ENCODE measurements around the gene ATP1A1. TPM values are rescaled to one million over a fixed set of nuclear protein-coding genes. Genes with fewer than 3 reads are reported as not detected.

The ATP1A1 gene
- total RNA-seq, 2 donors from 2014 or later: 718 to 936 TPM

DNA sequence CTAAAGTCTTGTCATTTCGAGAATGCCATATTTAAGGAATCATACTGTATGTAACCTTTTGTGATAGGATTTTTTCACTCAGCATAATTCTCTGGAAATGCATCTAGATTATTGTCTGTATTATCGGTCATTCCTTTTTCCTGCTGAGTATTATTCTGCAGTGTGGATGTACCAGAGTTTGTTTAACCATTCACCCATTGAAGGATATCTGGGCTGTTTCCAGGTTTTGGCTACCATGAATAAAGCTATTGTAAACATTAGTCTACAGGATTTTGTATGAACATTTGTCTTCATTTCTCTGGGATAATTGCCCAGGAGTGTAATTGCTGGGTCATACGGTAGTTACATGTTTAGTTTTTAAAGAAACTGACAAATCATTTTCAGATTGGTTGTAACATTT lies 61.8 kb downstream of the ATP1A1 start:
- no peaks in the 10 kb centered on the region for H3K27me3 ChIP-seq
- intact Hi-C loops (cut with DNase I): no loop called here
- TF ChIP-seq, protein P1, sequence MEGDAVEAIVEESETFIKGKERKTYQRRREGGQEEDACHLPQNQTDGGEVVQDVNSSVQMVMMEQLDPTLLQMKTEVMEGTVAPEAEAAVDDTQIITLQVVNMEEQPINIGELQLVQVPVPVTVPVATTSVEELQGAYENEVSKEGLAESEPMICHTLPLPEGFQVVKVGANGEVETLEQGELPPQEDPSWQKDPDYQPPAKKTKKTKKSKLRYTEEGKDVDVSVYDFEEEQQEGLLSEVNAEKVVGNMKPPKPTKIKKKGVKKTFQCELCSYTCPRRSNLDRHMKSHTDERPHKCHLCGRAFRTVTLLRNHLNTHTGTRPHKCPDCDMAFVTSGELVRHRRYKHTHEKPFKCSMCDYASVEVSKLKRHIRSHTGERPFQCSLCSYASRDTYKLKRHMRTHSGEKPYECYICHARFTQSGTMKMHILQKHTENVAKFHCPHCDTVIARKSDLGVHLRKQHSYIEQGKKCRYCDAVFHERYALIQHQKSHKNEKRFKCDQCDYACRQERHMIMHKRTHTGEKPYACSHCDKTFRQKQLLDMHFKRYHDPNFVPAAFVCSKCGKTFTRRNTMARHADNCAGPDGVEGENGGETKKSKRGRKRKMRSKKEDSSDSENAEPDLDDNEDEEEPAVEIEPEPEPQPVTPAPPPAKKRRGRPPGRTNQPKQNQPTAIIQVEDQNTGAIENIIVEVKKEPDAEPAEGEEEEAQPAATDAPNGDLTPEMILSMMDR (IDR thresholded peaks at IDR 0.05): no peak
- no peaks in the 10 kb centered on the region for H3K9me3 ChIP-seq
- no peak overlapping the region for H3K27ac ChIP-seq
- H3K4me3 ChIP-seq: no peak overlapping the region
- no peaks in the 10 kb centered on the region for H3K4me1 ChIP-seq
- H3K36me3 ChIP-seq: no peaks in the 10 kb centered on the region
- no peak overlapping the region for H3K9ac ChIP-seq (ENCODE audit: low read depth in 2 of 2, low read length in 2 of 2)
- no peak for DNase-seq

DNA sequence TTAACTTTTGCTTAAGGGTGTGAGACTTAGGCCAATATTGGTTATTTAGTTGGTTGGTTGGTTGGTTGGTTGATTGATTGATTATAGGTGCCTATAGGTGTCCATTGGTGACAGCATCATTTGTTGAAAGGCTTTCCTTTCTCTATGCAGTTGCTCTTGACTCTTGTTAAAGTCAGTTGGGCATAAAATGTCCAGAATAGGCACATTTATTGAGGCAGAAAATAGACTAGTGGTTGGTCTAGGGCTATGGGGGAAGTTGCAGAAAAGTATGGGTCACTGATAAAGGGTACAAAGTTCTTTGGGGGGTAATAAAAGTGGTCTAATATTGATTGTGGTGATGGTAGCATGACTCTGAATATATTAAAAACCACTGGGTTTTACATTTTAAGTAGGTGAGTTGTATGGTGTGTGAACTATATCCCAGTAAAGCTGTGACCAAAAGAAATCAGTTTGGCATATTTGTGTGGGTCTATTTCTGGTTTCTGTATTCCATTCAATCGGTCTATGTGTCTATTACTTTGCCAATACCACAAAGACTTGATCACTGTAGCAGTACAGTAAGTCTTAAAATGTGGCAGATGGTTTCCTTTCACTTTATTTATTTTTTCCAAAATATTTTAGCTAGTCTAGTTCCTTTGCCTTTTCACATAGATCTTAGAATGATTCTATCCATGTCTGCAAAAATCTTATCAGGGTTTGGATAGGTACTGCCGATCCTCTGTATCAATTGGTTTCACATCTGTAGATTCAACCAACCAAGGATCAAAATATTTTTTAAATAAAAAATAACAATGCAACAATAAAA lies 63.0 kb downstream of the ATP1A1 start:
- H3K36me3 ChIP-seq: no peaks in the 10 kb centered on the region

GRCh38 chr1:116436611-116436970 lies 63.5 kb downstream of the ATP1A1 start:
- intact Hi-C loops (cut with DNase I): no loop called here
- no peak for DNase-seq
- no peaks in the 10 kb centered on the region for H3K27me3 ChIP-seq
- H3K36me3 ChIP-seq: no peaks in the 10 kb centered on the region
- TF ChIP-seq, protein P1 (IDR thresholded peaks at IDR 0.05): no peak
- no peak overlapping the region for H3K9ac ChIP-seq (ENCODE audit: low read depth in 2 of 2, low read length in 2 of 2)
- H3K27ac ChIP-seq: no peak overlapping the region
- H3K4me1 ChIP-seq: no peaks in the 10 kb centered on the region
- no peak overlapping the region for H3K4me3 ChIP-seq
- no peaks in the 10 kb centered on the region for H3K9me3 ChIP-seq

More for the DNA sequence above, 63.0 kb downstream of the ATP1A1 start:
- Histone ChIP-seq H3K9me3 (no peaks in the 10 kb centered on the region), H3K27ac (no peak overlapping the region), H3K9ac (ENCODE audit: low read depth in 2 of 2, low read length in 2 of 2) (no peak overlapping the region), H3K4me3 (no peak overlapping the region), H3K4me1 (no peaks in the 10 kb centered on the region), H3K27me3 (no peaks in the 10 kb centered on the region)
- DNase-seq: no peak
- TF ChIP-seq, protein P1 (IDR thresholded peaks at IDR 0.05): no peak
- intact Hi-C loops (cut with DNase I): no loop called here

DNA sequence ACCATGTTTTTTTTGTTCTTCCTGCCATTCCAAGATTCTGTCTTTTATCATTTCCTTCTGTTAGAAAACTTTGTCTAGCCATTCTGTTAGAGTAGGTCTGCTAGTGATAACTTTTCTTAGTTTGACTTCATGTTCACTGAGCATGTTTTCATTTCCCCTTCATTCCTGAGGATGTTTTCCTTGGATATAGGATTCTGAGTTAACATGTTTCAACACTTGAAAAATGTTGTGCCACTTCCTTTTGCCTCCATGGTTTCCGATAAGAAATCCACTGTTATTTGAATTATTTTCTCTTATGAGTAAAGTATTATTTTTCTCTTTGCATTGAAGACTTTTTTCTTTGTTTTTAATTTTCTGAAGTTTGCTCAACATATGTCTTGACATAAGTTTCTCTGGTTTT lies 66.7 kb downstream of the ATP1A1 start:
- H3K4me3 ChIP-seq: no peak overlapping the region
- no peaks in the 10 kb centered on the region for H3K36me3 ChIP-seq
- TF ChIP-seq, protein P1 (IDR thresholded peaks at IDR 0.05): no peak
- intact Hi-C loops (cut with DNase I): no loop called here
- no peaks in the 10 kb centered on the region for H3K9me3 ChIP-seq
- no peak overlapping the region for H3K27ac ChIP-seq
- H3K9ac ChIP-seq (ENCODE audit: low read depth in 2 of 2, low read length in 2 of 2): no peak overlapping the region
- H3K4me1 ChIP-seq: no peaks in the 10 kb centered on the region
- H3K27me3 ChIP-seq: no peaks in the 10 kb centered on the region
- DNase-seq: no peak

DNA sequence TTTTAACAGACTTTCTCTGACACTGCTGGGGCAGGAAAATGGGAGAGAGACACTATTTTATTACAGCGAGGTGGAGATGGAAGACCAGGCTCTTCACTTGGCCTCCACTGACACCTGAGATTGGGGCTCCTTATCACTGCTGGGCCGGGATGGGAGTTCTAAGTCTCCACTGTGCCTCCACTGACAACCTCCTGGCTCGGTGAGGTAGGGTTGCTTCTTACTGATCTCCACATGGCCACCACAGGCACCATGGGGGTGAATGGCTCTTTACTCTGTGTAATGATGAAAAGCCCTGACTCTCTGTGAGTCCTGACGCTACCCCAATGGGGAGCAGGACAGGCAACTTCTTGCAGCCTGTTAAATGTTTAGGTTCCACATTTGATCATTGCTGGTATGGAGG lies 67.7 kb downstream of the ATP1A1 start:
- H3K9me3 ChIP-seq: no peaks in the 10 kb centered on the region
- DNase-seq: no peak
- no peaks in the 10 kb centered on the region for H3K36me3 ChIP-seq
- H3K4me3 ChIP-seq: no peak overlapping the region
- H3K27ac ChIP-seq: no peak overlapping the region
- H3K27me3 ChIP-seq: no peaks in the 10 kb centered on the region
- intact Hi-C loops (cut with DNase I): no loop called here
- TF ChIP-seq, protein P1 (IDR thresholded peaks at IDR 0.05): no peak
- no peak overlapping the region for H3K9ac ChIP-seq (ENCODE audit: low read depth in 2 of 2, low read length in 2 of 2)
- H3K4me1 ChIP-seq: no peaks in the 10 kb centered on the region
